Adrenal gland (tissue), 5 donors: ENCODE measurements around the gene CDC40.

Source experiments
- CTCF ChIP-seq, 6 experiments: fragments of 450-650 bp in 4 of 6; fragments of 200-600 bp in 2 of 6; sonication (generic) in 1 of 6; IDR thresholded peaks; 1 replicate in 5 of 6; 2 replicates in 1 of 6; pipeline versions ENCODE4 v1.5.1 to v1.8.0; 2016 to 2021; ENCODE audit warnings: antibody characterized with exemption in 6 of 6, mild to moderate bottlenecking in 2 of 6, moderate library complexity in 1 of 6
- POLR2A ChIP-seq, 2 donors: fragments of 450-650 bp; IDR thresholded peaks; one replicate each; pipeline ENCODE4 v1.6.1; 2017; ENCODE audit warnings: antibody characterized with exemption in 2 of 2, mild to moderate bottlenecking in 2 of 2, moderate library complexity in 1 of 2
- donor health status: DM: no; HTN: no; CAD: no.

- TF ChIP-seq CTCF (IDR thresholded peaks at IDR 0.05): no peak
- no peak for TF ChIP-seq POLR2A (IDR thresholded peaks at IDR 0.05)
Measured at GRCh38 chr6:110181131-110182030, 1.2 kb downstream of the CDC40 start.
